ENCODE data around the gene SYT2.

- no peak for TF ChIP-seq CREB1 (CRISPR knock-in tag; IDR thresholded peaks at IDR 0.05)
- no peak for TF ChIP-seq CTCF (IDR thresholded peaks at IDR 0.05)
- TF ChIP-seq AFF4 (CRISPR knock-in tag; IDR thresholded peaks at IDR 0.05; ENCODE audit: borderline replicate concordance) = no peak
- TF ChIP-seq TEAD4 (CRISPR knock-in tag; IDR thresholded peaks at IDR 0.05) = no peak
- no peak for TF ChIP-seq KAT7 (CRISPR knock-in tag; IDR thresholded peaks at IDR 0.05; ENCODE audit: borderline replicate concordance)
- TF ChIP-seq EMX1 (CRISPR knock-in tag; IDR thresholded peaks at IDR 0.05) = no peak
- no peak for TF ChIP-seq JUN (CRISPR knock-in tag; IDR thresholded peaks at IDR 0.05)
- no peak for TF ChIP-seq ZNF423 (CRISPR knock-in tag; IDR thresholded peaks at IDR 0.05)
- TF ChIP-seq FOXK1 (CRISPR knock-in tag; IDR thresholded peaks at IDR 0.05) = no peak
- TF ChIP-seq ZNF138 (CRISPR knock-in tag; conservative IDR thresholded peaks at IDR 0.05) = no peak
- TF ChIP-seq, protein P1, sequence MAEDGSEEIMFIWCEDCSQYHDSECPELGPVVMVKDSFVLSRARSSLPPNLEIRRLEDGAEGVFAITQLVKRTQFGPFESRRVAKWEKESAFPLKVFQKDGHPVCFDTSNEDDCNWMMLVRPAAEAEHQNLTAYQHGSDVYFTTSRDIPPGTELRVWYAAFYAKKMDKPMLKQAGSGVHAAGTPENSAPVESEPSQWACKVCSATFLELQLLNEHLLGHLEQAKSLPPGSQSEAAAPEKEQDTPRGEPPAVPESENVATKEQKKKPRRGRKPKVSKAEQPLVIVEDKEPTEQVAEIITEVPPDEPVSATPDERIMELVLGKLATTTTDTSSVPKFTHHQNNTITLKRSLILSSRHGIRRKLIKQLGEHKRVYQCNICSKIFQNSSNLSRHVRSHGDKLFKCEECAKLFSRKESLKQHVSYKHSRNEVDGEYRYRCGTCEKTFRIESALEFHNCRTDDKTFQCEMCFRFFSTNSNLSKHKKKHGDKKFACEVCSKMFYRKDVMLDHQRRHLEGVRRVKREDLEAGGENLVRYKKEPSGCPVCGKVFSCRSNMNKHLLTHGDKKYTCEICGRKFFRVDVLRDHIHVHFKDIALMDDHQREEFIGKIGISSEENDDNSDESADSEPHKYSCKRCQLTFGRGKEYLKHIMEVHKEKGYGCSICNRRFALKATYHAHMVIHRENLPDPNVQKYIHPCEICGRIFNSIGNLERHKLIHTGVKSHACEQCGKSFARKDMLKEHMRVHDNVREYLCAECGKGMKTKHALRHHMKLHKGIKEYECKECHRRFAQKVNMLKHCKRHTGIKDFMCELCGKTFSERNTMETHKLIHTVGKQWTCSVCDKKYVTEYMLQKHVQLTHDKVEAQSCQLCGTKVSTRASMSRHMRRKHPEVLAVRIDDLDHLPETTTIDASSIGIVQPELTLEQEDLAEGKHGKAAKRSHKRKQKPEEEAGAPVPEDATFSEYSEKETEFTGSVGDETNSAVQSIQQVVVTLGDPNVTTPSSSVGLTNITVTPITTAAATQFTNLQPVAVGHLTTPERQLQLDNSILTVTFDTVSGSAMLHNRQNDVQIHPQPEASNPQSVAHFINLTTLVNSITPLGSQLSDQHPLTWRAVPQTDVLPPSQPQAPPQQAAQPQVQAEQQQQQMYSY (CRISPR knock-in tag; IDR thresholded peaks at IDR 0.05) = no peak
- no peak for TF ChIP-seq NFYB (CRISPR knock-in tag; conservative IDR thresholded peaks at IDR 0.05; ENCODE audit: low read depth)
- no peak for TF ChIP-seq ARID4B (CRISPR knock-in tag; IDR thresholded peaks at IDR 0.05; ENCODE audit: borderline replicate concordance)
Observed at GRCh38 chr1:202572867-202573266, 137.4 kb downstream of the SYT2 start.

Measured in WTC11 (cell line).